DOHH2 (cell line): ENCODE measurements around the gene LRRC71.

Source experiments
- CTCF ChIP-seq: fragments of 200-600 bp; sonication (generic); IDR thresholded peaks from one replicate; pipeline ENCODE4 v1.5.1; 2014; ENCODE audit warnings: antibody characterized with exemption, mild to moderate bottlenecking, low read depth, low read length; ENCODE audit not compliant: poor library complexity, severe bottlenecking
- EZH2phosphoT487 ChIP-seq: fragments of 200-600 bp; sonication (generic); IDR thresholded peaks from 2 replicates; pipeline ENCODE4 v1.6.1; 2017; ENCODE audit warnings: borderline replicate concordance, mild to moderate bottlenecking, antibody characterized with exemption, low read length, moderate library complexity, mixed read lengths

GRCh38 chr1:156937883-156938282 lies 17.5 kb downstream of the LRRC71 start:
- no peak for TF ChIP-seq CTCF
- TF ChIP-seq EZH2phosphoT487, result no peak
